Stromal cell of bone marrow (primary cell): Measurements from ENCODE around the gene SLX4IP.

ENCODE experiments used
- DNase-seq: peaks from one replicate; pipeline ENCODE4 v3.0.0-alpha.2; 2012; ENCODE audit warnings: low read depth

Gene SLX4IP

GRCh38 chr20:10497791-10498190 lies 62.7 kb downstream of the SLX4IP start:
- DNase-seq, result no peak

DNA sequence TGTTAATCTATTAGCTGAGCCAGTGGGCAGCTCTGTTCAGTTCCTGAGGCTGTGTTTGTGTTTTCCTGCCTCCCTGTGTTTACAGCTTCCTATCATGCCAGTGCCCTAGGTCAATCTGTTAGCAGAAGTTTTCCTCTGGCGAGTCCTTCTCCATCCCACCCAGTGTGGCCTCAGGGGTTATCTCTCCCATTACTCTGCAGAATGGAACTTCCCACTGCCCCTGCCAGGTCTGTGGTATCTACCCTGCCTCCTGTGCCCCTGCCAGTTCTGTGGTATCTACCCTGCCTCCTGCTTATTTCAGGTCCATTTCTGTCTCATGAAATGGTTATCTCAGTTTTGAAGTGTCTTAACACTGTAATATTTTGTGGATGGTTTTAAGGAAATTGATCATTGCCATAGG lies 63.1 kb downstream of the SLX4IP start:
- no peak for DNase-seq

GRCh38 chr20:10501402-10501801 lies 66.3 kb downstream of the SLX4IP start:
- no peak for DNase-seq

- DNase-seq, result no peak
These were observed 67.0 kb downstream of the SLX4IP start for GRCh38 chr20:10502098-10502526.

DNA sequence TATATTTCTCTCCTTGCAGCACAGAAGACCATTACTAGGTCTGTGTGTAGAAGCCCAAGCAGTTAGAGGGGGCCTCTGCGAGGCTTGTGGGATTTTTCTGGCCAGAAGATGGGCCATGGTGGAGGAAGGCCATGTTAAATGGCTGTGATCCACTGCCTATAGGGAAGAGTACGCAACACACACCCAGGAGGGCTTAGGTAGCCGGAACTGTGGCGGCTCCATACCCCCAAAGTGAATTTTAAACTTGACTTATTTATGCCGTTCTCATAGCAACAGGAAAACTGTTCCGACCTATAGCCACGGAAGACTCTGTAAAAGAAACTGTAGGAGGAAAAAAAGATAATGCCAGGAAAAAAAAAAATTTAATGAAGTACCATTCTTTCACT lies 69.5 kb downstream of the SLX4IP start:
- no peak for DNase-seq

- DNase-seq, result no peak
These were observed 70.1 kb downstream of the SLX4IP start for GRCh38 chr20:10504994-10505730.

GRCh38 chr20:10505827-10506226 lies 70.7 kb downstream of the SLX4IP start:
- no peak for DNase-seq

- DNase-seq, result no peak
These were observed 71.9 kb downstream of the SLX4IP start for GRCh38 chr20:10507052-10507451.

- DNase-seq, result no peak
These were observed 73.0 kb downstream of the SLX4IP start for GRCh38 chr20:10508060-10508459.

- no peak for DNase-seq
These were observed 73.6 kb downstream of the SLX4IP start for GRCh38 chr20:10508468-10509251.

DNA sequence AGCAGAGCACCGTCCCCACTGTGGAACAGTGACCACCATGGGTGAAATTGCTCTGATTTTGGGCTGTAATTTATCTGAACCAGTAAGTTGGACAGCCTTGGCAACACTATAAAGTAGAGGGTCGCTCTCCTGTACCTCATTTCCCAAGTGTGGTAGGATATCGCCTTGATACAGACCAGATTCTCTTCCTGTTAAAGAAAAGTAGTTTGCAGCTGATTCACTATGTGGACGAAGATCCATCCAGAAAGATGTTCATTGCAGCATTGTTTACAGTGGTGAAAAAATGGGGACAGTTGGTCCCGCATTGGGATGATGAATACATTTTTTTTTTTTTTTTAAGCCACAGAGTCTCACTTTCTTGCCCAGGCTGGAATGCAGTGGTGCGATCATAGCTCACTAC lies 74.3 kb downstream of the SLX4IP start:
- DNase-seq, result no peak

GRCh38 chr20:10510216-10510615 lies 75.1 kb downstream of the SLX4IP start:
- DNase-seq, result no peak

GRCh38 chr20:10511170-10511508 lies 76.0 kb downstream of the SLX4IP start:
- DNase-seq, result no peak

DNA sequence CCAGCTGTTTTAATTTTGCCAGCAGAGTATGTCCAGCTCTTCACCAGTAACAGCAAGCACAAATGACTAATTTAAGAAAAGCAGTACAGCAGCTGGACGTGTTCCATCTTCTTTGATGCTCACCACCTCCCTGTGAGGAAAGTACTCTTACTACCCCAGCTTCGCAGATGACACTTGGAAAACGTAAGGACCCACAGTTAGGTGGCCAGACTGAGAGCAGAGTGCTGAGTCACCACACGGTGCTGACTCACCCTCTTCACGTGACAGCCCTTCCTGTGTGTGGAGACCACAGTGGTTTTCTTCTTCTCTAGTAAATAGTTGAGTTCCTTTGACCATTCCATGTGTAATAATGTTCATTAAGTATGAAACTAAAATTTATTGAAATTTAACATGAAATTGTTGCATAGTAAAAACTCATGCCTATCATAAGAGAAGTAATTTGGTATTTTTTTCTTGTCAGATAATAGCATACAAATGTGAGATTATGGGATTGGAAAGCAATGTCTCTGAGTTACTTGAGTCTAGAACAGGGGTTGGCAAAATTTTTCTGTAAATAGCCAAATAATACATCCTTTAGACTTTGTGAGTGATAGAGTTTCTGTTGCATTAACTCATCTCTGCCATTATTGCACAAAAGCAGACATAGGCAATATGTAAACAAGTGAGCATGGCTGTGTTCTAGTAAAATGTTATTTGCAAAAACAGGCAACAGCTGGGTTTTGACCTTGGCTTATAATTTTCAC lies 76.6 kb downstream of the SLX4IP start:
- DNase-seq, result peak; percentile 94

- DNase-seq, result no peak
These were observed 78.0 kb downstream of the SLX4IP start for GRCh38 chr20:10513061-10513460.

DNA sequence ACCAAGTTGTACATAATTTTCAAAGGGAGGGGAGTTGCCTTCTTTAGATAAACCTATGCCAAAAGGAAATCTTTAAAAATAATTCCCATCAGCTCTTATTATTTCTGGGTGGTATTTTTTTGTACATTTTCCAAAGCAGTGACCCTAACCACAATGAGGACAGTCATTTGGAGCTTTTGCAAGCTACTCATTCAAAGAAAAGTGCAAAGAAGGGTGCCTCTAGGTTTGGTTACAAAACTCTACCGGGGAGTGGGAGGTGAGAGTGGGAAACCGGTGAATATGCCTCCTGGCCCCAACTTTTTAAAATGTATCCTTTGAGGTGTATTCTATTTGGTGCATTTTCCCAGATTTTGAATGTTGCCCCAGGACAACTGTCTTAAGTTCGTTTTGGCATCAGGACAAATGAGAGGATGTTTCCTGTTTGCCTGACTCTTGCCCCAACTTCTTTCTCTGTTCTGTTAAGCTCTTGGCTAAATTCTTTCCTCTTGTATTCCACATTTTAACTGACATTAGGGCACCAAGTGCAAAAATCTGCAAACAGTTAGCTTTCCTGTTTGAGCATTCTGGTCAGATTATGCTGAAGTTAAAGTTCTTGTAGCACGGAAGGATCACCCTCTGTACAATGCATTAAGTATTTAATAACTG lies 78.9 kb downstream of the SLX4IP start:
- no peak for DNase-seq

- no peak for DNase-seq
These were observed 81.4 kb downstream of the SLX4IP start for GRCh38 chr20:10516529-10516928.

DNA sequence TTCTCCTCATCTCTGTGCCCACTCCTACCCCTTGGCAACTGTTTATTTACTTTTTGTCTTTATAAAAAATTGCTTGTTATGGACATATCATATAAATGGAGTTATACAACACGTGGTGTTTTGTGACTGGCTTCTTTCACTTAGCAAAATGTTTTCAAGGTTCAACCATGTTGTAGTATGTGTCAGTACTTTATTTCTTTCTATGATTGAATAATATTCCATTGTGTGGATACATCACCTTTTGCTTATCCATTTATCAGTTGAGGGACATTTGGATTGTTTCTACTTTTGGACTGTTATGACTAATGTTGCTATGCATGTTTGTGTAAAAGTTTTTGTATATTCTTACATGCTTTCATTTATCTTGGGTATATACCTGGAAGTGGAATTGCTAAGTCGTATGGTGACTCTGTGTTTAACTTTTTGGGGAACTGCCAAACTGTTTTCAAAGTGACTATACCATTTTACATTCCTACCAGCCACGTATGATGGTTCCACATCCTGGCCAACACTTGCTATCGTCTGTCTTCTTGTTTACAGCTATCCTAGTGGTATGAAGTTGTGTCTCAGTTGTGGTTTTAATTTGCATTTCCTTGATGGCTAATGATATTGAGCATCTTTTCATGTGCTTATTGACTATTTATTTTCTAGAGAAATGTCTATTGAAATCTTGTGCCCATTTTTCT lies 84.4 kb downstream of the SLX4IP start:
- DNase-seq, result no peak

GRCh38 chr20:10520528-10520927 lies 85.4 kb downstream of the SLX4IP start:
- DNase-seq, result no peak

DNA sequence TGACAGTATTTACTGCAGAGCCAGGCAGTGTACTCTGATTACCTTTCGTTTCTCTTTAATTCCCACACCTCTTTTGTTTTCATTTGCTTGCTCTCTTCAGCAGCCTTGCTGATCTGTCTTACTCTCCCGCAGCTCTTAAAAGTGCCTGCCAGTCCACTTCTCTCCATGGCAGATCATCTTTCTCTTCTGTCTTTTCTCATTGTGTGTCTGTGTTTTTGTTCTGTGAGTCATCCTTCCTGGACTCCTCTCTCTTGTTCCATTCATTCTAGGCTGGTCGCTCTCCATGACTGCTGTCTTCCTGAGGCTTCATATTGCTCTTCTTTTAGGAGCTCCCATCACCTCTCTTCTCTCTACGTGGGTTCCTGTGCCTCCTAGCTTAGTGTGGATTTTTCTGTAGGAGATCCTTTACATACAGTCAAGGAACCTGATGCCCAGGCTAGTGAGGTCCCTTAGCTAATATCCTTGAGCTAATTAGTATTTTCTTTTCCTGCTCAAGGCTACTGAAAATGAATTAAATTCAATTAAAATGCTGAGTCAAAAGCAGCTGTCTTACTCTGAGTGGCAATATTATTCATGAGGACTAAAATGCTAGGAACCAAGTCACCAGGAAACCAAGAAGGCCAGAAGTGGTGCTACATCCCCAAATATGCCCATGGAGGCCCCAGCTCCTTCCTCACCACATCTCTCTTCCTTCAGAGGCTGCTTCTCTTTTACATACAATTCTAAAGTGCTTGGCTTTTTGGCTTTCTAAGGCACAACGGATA lies 86.1 kb downstream of the SLX4IP start:
- DNase-seq, result peak; percentile 77

DNA sequence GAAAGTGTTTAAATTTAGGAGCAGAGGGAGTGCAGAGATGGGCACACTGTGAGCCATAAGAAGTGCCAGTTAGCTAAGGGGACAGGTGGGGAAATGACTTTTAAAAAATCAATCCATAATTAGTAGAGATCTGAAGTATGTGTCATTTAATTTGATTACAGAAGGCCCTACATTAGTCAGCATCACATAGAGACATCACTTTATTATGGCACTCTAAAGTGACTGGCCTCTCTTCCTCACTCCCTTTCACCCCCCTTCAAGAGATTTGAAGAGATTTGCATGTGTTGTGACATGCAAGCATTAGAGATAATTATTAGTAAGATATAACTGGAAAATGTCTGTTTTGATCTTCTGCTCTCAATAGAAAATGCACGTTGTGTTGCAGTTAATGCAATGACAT lies 86.7 kb downstream of the SLX4IP start:
- no peak for DNase-seq
